HG03097 (cell line): ENCODE measurements around the gene PGA3.
"Not testable (repeated sequence)": the region's sequence is repeated elsewhere in the genome, so short reads cannot be mapped to it uniquely, and the experiment has no call there.

Experiments used
- ATAC-seq: cut with Tn5 transposase; IDR thresholded peaks from one replicate; pipeline ENCODE4 v1.9.1; 2021; ENCODE audit not compliant: unreplicated experiment, low FRiP score

Gene PGA3

GRCh38 chr11:61245284-61245964 is 42.1 kb downstream of the PGA3 start:
- not testable (repeated sequence) for ATAC-seq

DNA sequence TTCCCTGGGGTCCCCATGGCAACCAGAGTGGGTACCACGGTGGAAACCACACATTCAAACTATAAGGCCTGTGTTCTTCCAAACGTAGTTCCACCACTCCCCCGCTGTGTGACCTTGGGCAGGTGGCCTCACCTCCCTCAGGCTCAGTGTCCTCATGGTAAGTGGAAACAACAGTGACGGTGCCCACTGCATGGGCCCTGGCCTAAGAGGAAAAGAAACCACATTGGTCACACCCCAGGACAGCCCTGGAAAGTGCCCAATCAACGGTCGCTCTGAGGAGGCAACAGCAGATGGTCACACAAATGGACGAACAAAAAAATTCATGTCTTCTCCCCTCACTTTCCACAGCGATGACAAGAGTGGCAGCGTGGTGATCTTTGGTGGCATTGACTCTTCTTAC is 44.8 kb downstream of the PGA3 start:
- ATAC-seq: not testable (repeated sequence)

DNA sequence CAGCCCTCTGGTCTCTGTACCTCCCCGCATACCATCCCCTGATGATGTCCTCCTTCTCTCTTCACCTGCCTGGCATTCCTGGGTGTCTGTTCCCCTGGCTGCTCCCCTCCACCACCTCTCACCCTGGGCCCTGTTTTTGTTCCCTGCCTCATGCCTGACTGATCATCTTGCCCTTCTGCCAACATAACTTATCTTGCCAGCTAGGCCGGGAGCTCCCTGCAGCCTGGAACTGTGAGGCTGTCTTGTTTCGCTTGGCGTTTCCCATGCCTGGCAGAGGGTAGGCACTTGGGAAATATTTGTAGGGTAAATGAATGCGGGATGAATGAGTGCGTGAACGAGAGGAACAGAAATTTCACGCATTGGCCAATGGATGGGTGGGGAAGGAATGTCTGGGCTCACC is 45.9 kb downstream of the PGA3 start:
- not testable (repeated sequence) for ATAC-seq

DNA sequence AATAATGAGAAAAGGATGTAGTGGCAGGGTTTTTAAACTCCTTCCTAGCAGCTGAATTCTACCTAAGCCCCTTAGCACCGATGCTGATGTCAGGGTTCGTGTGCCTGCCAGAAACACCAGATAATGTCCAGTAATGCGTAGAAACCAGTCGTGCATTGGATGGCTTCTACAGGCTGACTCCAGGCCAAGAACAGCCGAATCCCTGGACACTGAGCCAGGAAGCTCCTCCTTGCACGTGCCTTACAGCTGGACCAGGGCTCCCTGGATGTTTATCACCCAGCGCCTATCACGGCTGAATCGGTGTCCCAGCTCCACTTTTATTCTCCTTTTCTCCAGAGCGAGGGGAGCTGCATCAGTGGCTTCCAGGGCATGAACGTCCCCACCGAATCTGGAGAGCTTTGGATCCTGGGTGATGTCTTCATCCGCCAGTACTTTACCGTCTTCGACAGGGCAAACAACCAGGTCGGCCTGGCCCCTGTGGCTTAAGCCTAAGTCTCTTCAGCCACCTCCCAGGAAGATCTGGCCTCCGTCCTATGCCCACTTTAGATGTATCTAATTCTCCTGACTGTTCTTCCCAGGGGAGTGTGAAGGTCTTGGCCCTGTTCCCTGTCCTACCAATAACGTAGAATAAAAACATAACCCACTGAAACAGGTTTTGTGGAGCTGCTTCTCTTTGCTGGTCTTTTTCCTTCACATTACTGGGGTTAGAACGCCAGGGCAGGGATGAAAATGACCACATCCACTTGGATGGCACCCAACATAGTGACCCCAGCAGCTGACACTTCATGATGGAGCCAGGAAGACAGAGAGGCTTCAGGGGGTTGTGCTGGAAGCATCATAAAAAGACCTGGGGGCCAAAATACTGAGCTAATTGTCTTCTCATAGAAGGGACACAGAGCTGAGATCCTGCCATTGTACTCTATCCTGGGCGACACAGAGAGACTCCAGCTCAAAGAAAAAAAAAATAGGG is 47.8 kb downstream of the PGA3 start:
- ATAC-seq: not testable (repeated sequence)

DNA sequence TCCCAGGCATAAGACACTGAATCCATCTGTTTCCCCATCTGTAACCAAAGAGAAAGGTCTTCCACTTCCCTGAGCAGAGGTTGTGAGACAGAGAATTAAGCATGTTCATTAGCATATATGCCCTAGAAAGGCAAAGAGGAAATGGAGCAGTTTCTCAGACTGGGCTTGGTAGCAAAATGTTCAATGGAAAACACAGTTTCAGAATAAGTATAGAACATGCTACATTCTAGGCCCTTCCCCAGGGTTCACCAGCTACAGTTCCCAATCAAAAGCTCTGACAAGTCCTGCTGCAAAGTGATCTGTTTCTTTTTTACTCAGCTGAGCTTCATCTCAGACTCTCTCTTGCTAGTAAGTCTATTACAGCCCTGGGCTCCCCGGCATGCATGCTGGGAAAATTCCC is 49.0 kb downstream of the PGA3 start:
- not testable (repeated sequence) for ATAC-seq

GRCh38 chr11:61254403-61255025 is 51.2 kb downstream of the PGA3 start:
- no peak for ATAC-seq

- no peak for ATAC-seq
Observed at GRCh38 chr11:61256710-61257482, 53.6 kb downstream of the PGA3 start.

DNA sequence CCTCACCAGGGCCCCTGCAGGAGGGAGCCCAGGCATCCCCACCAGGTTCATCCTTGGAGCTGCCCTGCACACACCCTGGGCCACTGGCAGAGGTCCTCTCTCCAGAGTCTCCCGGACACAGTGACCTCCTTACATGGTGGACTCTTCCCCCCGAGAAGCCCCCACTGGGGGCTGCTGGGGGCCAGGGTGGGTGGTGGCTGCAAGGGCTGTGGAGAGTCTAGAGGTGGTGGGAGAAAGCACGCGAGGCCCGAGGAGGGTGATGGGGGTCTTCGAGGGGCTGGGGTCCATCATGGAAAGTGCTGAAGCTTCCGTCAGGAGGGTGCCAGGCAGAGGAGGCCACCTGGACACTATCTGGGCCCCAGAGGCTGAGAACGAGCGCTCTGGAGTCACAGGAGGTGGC is 55.2 kb downstream of the PGA3 start:
- ATAC-seq: no peak

GRCh38 chr11:61259363-61259762 is 56.0 kb downstream of the PGA3 start:
- no peak for ATAC-seq
